ENCODE results near the gene ANO7. TPM values are rescaled to one million over a fixed set of nuclear protein-coding genes. Genes with fewer than 3 reads are reported as not detected.

ANO7 gene
- total and polyA plus RNA-seq, 2 of the 13 experiments (the other 11 are each of a cell fraction or from before 2014, with no cell fraction given) = 4.1 to 4.9 TPM

- 0 out of 2 replicates have a peak, but pooled peaks have one; percentile 48 for TF ChIP-seq MAZ (IDR thresholded peaks at IDR 0.05; ENCODE audit: borderline replicate concordance, low read depth, low read length)
- TF ChIP-seq MAZ (CRISPR knock-in tag; IDR thresholded peaks at IDR 0.05; ENCODE audit: low read depth) = peak; percentile 69; the same call in 1 of the 2 replicates
- TF ChIP-seq ATRX (CRISPR knock-in tag; IDR thresholded peaks at IDR 0.05; ENCODE audit: borderline replicate concordance) = no peak
- TF ChIP-seq HMGXB4 (CRISPR knock-in tag; IDR thresholded peaks at IDR 0.05; ENCODE audit: borderline replicate concordance in 1 of 2, low read depth in 1 of 2) = no peak; a peak in 3 of 4 replicates
- peak; percentile 68 for TF ChIP-seq ZNF709 (CRISPR knock-in tag; IDR thresholded peaks at IDR 0.05)
- TF ChIP-seq ZNF224 (CRISPR knock-in tag; IDR thresholded peaks at IDR 0.05) = peak; percentile 54; the same call in 1 of the 2 replicates
- no peak for TF ChIP-seq GABPA (IDR thresholded peaks at IDR 0.05; ENCODE audit: low read depth, low read length)
- TF ChIP-seq GABPA (CRISPR knock-in tag; IDR thresholded peaks at IDR 0.05; ENCODE audit: low read depth) = peak; percentile 41
- TF ChIP-seq ZNF33A (CRISPR knock-in tag; IDR thresholded peaks at IDR 0.05; ENCODE audit: borderline replicate concordance) = no peak
- TF ChIP-seq ZNF260 (CRISPR knock-in tag; IDR thresholded peaks at IDR 0.05; ENCODE audit: borderline replicate concordance, low read depth) = no peak
- peak; percentile 22; the same call in 1 of the 2 replicates for TF ChIP-seq ZNF83 (CRISPR knock-in tag; IDR thresholded peaks at IDR 0.05; ENCODE audit: borderline replicate concordance)
- 0 out of 2 replicates have a peak, but pooled peaks have one; percentile 21 for TF ChIP-seq ZNF773 (CRISPR knock-in tag; IDR thresholded peaks at IDR 0.05; ENCODE audit: borderline replicate concordance)
- 0 out of 2 replicates have a peak, but pooled peaks have one; percentile 58 for TF ChIP-seq ZNF552 (CRISPR knock-in tag; IDR thresholded peaks at IDR 0.05; ENCODE audit: borderline replicate concordance)
- peak; percentile 34 for TF ChIP-seq ZFX (CRISPR knock-in tag; IDR thresholded peaks at IDR 0.05; ENCODE audit: low read depth)
- peak; percentile 76; the same call in 1 of the 2 replicates for TF ChIP-seq ZNF354B (CRISPR knock-in tag; IDR thresholded peaks at IDR 0.05)
- peak; percentile 90 for TF ChIP-seq ZNF142 (CRISPR knock-in tag; IDR thresholded peaks at IDR 0.05)
- TF ChIP-seq SP4 (CRISPR knock-in tag; IDR thresholded peaks at IDR 0.05) = peak; percentile 29; the same call in 1 of the 2 replicates
- no peak for TF ChIP-seq FUBP1 (CRISPR knock-in tag; IDR thresholded peaks at IDR 0.05; ENCODE audit: borderline replicate concordance)
- TF ChIP-seq HOXA5 (CRISPR knock-in tag; IDR thresholded peaks at IDR 0.05) = 0 out of 2 replicates have a peak, but pooled peaks have one; percentile 32
Measured at GRCh38 chr2:241148891-241149674, 39.4 kb upstream of the ANO7 start, which contains the start of gene PASK (continued).
